NT2/D1 (cell line): ENCODE results near the gene SHANK3.

Experiments used
- SUZ12 ChIP-seq: IDR thresholded peaks from 2 replicates; pipeline ENCODE4 v1.6.1; 2011; ENCODE audit not compliant: insufficient read length, insufficient read depth; ENCODE audit errors: extremely low read depth
- YY1 ChIP-seq: IDR thresholded peaks from 2 replicates; pipeline ENCODE4 v1.6.1; 2011; ENCODE audit not compliant: insufficient read length, insufficient read depth

DNA sequence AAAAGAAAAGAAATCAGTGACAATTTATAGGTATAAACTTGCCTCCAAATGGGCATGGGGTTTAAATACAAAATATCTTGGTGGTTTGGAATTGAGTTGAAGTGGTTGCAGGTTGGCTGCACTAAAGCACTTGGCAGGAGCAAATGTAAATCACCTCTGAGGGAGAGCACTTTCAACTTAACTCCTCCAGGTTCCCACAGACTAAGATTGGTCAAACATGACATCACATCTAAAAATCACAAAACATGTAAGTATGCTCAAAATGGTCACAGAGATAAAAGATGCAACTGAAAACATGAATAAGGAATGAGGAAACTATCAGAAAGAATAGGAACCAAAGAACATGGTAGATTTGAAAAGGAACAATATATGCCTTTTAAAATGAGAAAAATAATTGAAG, 12.3 kb upstream of the SHANK3 start:
- TF ChIP-seq SUZ12 (no peak), YY1 (no peak)
